Endothelial cell of umbilical vein (primary cell): ENCODE data around the gene GNAO1. TPM values are rescaled to one million over a fixed set of nuclear protein-coding genes. Genes with fewer than 3 reads are reported as not detected.

ENCODE experiments used
- BruUV-seq: library from RNA; stranded (reverse); fragments of 400-500 nt; replicated peaks from 2 replicates; lab custom pipeline; 2021; lab: Mats Ljungman, UMichigan
- CTCF ChIA-PET: fragments of 300-600, 350-600 bp; sonication (Branson Sonifier 250); formaldehyde crosslinking; loops from one replicate; lab custom pipeline; 2021; ENCODE audit warnings: antibody characterized with exemption, inconsistent platforms; lab: Charles Lee
- POLR2A ChIA-PET: fragments of 300-600, 350-600 bp; sonication (Branson Sonifier 250); formaldehyde crosslinking; loops from one replicate; lab custom pipeline; 2021; ENCODE audit warnings: antibody characterized with exemption, inconsistent platforms; lab: Charles Lee
- DNase-seq: peaks from one replicate; pipeline ENCODE4 v3.0.0-alpha.2; 2011; ENCODE audit warnings: low read depth, low spot score
- FAIRE-seq: peaks from 2 replicates; lab custom pipeline; 2011; peaks lifted over from hg19 to GRCh38; lab: Jason Lieb, UNC
- H2AFZ ChIP-seq: 2 replicates; pipeline ENCODE4 v1.6.0; 2012; ENCODE audit warnings: low read depth, low read length, control low read depth, inconsistent platforms
- H3K27ac ChIP-seq: 2 replicates; pipeline ENCODE4 v1.5.1; 2011; ENCODE audit warnings: low read depth, mild to moderate bottlenecking, control low read depth, low read length, moderate library complexity; ENCODE audit not compliant: insufficient read depth
- H3K27me3 ChIP-seq, 2 experiments: 2 replicates each; pipeline versions ENCODE4 v1.6.0 to v1.6.1; 2011; ENCODE audit warnings: low read length in 2 of 2, mixed read lengths in 1 of 2; ENCODE audit not compliant: control insufficient read depth in 2 of 2, insufficient read depth in 2 of 2
- H3K36me3 ChIP-seq, 2 experiments: 2 replicates in 1 of 2; 3 replicates in 1 of 2; pipeline ENCODE4 v1.5.1; 2011; ENCODE audit warnings: low read length in 2 of 2, mild to moderate bottlenecking in 1 of 2, moderate library complexity in 1 of 2; ENCODE audit not compliant: control insufficient read depth in 2 of 2, insufficient read depth in 2 of 2; ENCODE audit errors: extremely low read depth in 1 of 2
- H3K4me1 ChIP-seq: 3 replicates; pipeline ENCODE4 v1.5.1; 2011; ENCODE audit warnings: mild to moderate bottlenecking, low read length; ENCODE audit not compliant: control insufficient read depth, insufficient read depth; ENCODE audit errors: extremely low read depth
- H3K4me2 ChIP-seq: 2 replicates; pipeline ENCODE4 v1.6.1; 2011; ENCODE audit warnings: low read length, control low read depth, mixed read lengths; ENCODE audit not compliant: insufficient read depth
- H3K4me3 ChIP-seq, 3 experiments: fragments of 200-600 bp in 1 of 3; sonication (generic), shearing (Covaris generic) in 1 of 3; replicated peaks in 1 of 3; 2 replicates each; pipeline ENCODE4 v1.5.1; 2011 to 2016; ENCODE audit warnings: control low read depth in 3 of 3, low read length in 3 of 3, mild to moderate bottlenecking in 2 of 3, inconsistent platforms in 1 of 3, low read depth in 1 of 3, moderate library complexity in 1 of 3; ENCODE audit not compliant: insufficient read depth in 1 of 3
- H3K79me2 ChIP-seq: 2 replicates; pipeline ENCODE4 v1.6.0; 2012; ENCODE audit warnings: low read length, inconsistent platforms; ENCODE audit not compliant: control insufficient read depth, insufficient read depth
- H3K9ac ChIP-seq: replicated peaks from 2 replicates; pipeline ENCODE3; 2011; ENCODE audit warnings: low read length, control low read depth; ENCODE audit not compliant: insufficient read depth; ENCODE audit errors: extremely low read depth
- H3K9me1 ChIP-seq: replicated peaks from 3 replicates; pipeline ENCODE4 v1.6.0; 2011; ENCODE audit warnings: mild to moderate bottlenecking, low read length; ENCODE audit not compliant: control insufficient read depth, insufficient read depth; ENCODE audit errors: extremely low read depth
- H3K9me3 ChIP-seq: replicated peaks from 2 replicates; pipeline ENCODE4 v1.5.1; 2012; ENCODE audit warnings: low read length, inconsistent platforms; ENCODE audit not compliant: control insufficient read depth, insufficient read depth
- H4K20me1 ChIP-seq: replicated peaks from 2 replicates; pipeline ENCODE3; 2011; ENCODE audit warnings: mild to moderate bottlenecking, low read length; ENCODE audit not compliant: control insufficient read depth, insufficient read depth; ENCODE audit errors: extremely low read depth
- CTCF ChIP-seq, 2 donors: IDR thresholded peaks; 1 replicate in 1 of 2; 2 replicates in 1 of 2; pipeline ENCODE4 v1.5.1; 2011; ENCODE audit warnings: low read length in 2 of 2, mild to moderate bottlenecking in 2 of 2, moderate library complexity in 2 of 2, control low read depth in 1 of 2, inconsistent platforms in 1 of 2, low read depth in 1 of 2; ENCODE audit not compliant: insufficient read depth in 1 of 2; ENCODE audit errors: extremely low read depth in 1 of 2
- EZH2 ChIP-seq: IDR thresholded peaks from 2 replicates; pipeline ENCODE4 v1.6.1; 2012; ENCODE audit warnings: borderline replicate concordance, low read depth, mild to moderate bottlenecking, moderate library complexity, low read length, inconsistent platforms; ENCODE audit not compliant: severe bottlenecking
- FOS ChIP-seq: IDR thresholded peaks from 2 replicates; pipeline ENCODE4 v1.6.1; 2011; ENCODE audit warnings: mild to moderate bottlenecking, low read length, moderate library complexity, borderline replicate concordance; ENCODE audit not compliant: insufficient read depth
- MAX ChIP-seq: IDR thresholded peaks from 2 replicates; pipeline ENCODE4 v1.6.1; 2011; ENCODE audit not compliant: insufficient read depth, insufficient read length
- MYC ChIP-seq: IDR thresholded peaks from one replicate; pipeline ENCODE4 v1.6.1; 2011; ENCODE audit warnings: mild to moderate bottlenecking, low read depth, low read length
- dilution Hi-C: fragments of 300-500 bp; cut with MboI; formaldehyde crosslinking; loops from one replicate; pipeline ENCODE4 v1.15.0; 2019; ENCODE audit warnings: low sequenced_read_pairs; ENCODE audit not compliant: extremely low pct_ligation_motif_present
- intact Hi-C: fragments of 100-400 bp; cut with micrococcal nuclease; formaldehyde crosslinking; loops from one replicate; pipeline ENCODE4 v1.10.0; 2022
- polyA plus RNA-seq, 4 experiments: library from polyadenylated mRNA; depleted of rRNA in 3 of 4; stranded (reverse) in 3 of 4; unstranded in 1 of 4; fragments of >200 nt; gene quantifications; 2 replicates each; pipeline versions ENCODE4 v1.2.1 to v1.2.3, GENCODE V29; 2011 to 2012; ENCODE audit warnings: missing spikeins in 1 of 4
- total RNA-seq: library from RNA; stranded (reverse); gene quantifications from 2 replicates; pipeline ENCODE4 v1.2.3, GENCODE V29; 2021

The GNAO1 gene
- total and polyA plus RNA-seq, 2 donors (not counting 3 experiments of a cell fraction or from before 2014, with no cell fraction given) = not detected

- Histone ChIP-seq H4K20me1 (no peaks in the 10 kb centered on the region), H3K9ac (no peak overlapping the region), H2AFZ (no peak overlapping the region), H3K4me3 (no peak overlapping the region), H3K9me3 (no peaks in the 10 kb centered on the region), H3K36me3 (no peaks in the 10 kb centered on the region), H3K9me1 (no peaks in the 10 kb centered on the region), H3K4me2 (no peak overlapping the region), H3K4me1 (no peaks in the 10 kb centered on the region), H3K27ac (no peak overlapping the region), H3K79me2 (no peaks in the 10 kb centered on the region), H3K27me3 (no peaks in the 10 kb centered on the region)
- FAIRE-seq (no peak), DNase-seq (no peak)
- ChIA-PET POLR2A (no interaction called here), CTCF (interaction anchor here (0.6 to 1.3 kb wide), 3 partner anchors 8 to 20 kb away, joined by 3 to 5 read pairs (median 3); no protein-coding TSS in a partner anchor)
- no TSS peak for BruUV-seq
- dilution Hi-C loops (no loop called here), intact Hi-C loops (no loop called here)
- TF ChIP-seq EZH2 (no peak), MAX (no peak), FOS (no peak), MYC (no peak), CTCF (IDR thresholded peaks at IDR 0.05; ENCODE audit: extremely low read depth in 1 of 2, insufficient read depth in 1 of 2, low read depth in 1 of 2, low read length in 2 of 2) (no peak)
Measured at GRCh38 chr16:56338566-56339318, 147.5 kb downstream of the GNAO1 start.
